Rectal smooth muscle tissue (tissue), 1 donor: ENCODE data around the gene PTPRA.
"Not testable (repeated sequence)": the region's sequence is repeated elsewhere in the genome, so short reads cannot be mapped to it uniquely, and the experiment has no call there.

Source experiments
- H3K27ac ChIP-seq: one replicate; pipeline ENCODE4 v1.7.0; 2013; ENCODE audit warnings: low read depth, low read length, inconsistent platforms
- H3K27me3 ChIP-seq: one replicate; pipeline ENCODE4 v1.7.0; 2013; ENCODE audit warnings: low read length; ENCODE audit not compliant: control insufficient read depth, insufficient read depth
- H3K36me3 ChIP-seq: one replicate; pipeline ENCODE4 v1.7.0; 2013; ENCODE audit warnings: low read length; ENCODE audit not compliant: control insufficient read depth, insufficient read depth
- H3K4me1 ChIP-seq: one replicate; pipeline ENCODE4 v1.7.0; 2013; ENCODE audit warnings: low read length; ENCODE audit not compliant: control insufficient read depth, insufficient read depth
- H3K4me3 ChIP-seq: one replicate; pipeline ENCODE4 v1.7.0; 2013; ENCODE audit warnings: low read length
- H3K9ac ChIP-seq: one replicate; pipeline ENCODE4 v1.7.0; 2013; ENCODE audit warnings: low read length

Gene PTPRA

GRCh38 chr20:3071266-3071609 is 198.0 kb downstream of the PTPRA start:
- no peaks in the 10 kb centered on the region for H3K4me1 ChIP-seq
- no peak overlapping the region for H3K9ac ChIP-seq
- peak overlapping the region; percentile 49 for H3K4me3 ChIP-seq
- H3K36me3 ChIP-seq: no peaks in the 10 kb centered on the region
- H3K27me3 ChIP-seq: peaks cover 14% of the 10 kb centered on the region
- H3K27ac ChIP-seq: no peak overlapping the region

GRCh38 chr20:3071610-3072529 is 198.6 kb downstream of the PTPRA start, which contains the start of gene OXT:
OXT (plus strand) TSS chr20:3071620; CDS start chr20:3071656, 36 bp downstream.
- Histone ChIP-seq H3K27ac (no peak within 1 kb of the TSS), H3K4me3 (peak within 1 kb of the TSS; percentile 49), H3K9ac (no peak within 1 kb of the TSS)

GRCh38 chr20:3072530-3073250 is 199.4 kb downstream of the PTPRA start:
- H3K36me3 ChIP-seq: no peaks in the 10 kb centered on the region
- no peaks in the 10 kb centered on the region for H3K4me1 ChIP-seq
- peaks cover 14% of the 10 kb centered on the region for H3K27me3 ChIP-seq
- H3K4me3 ChIP-seq: peak overlapping the region; percentile 49
- H3K27ac ChIP-seq: no peak overlapping the region
- H3K9ac ChIP-seq: no peak overlapping the region

More at GRCh38 chr20:3071610-3072529, 198.6 kb downstream of the PTPRA start, which contains the start of gene OXT:
- no peaks in the 10 kb centered on the region for H3K36me3 ChIP-seq
- no peaks in the 10 kb centered on the region for H3K4me1 ChIP-seq
- H3K27me3 ChIP-seq: peaks cover 14% of the 10 kb centered on the region

GRCh38 chr20:3073251-3073643 is 200.0 kb downstream of the PTPRA start:
- H3K27me3 ChIP-seq: peaks cover 14% of the 10 kb centered on the region
- H3K27ac ChIP-seq, H3K36me3 ChIP-seq, H3K4me1 ChIP-seq, H3K4me3 ChIP-seq, H3K9ac ChIP-seq: not testable (repeated sequence)

GRCh38 chr20:3074812-3075211 is 201.5 kb downstream of the PTPRA start:
- Histone ChIP-seq H3K27me3 (peaks cover 14% of the 10 kb centered on the region), H3K27ac (no peak overlapping the region), H3K4me3 (no peak overlapping the region), H3K36me3 (no peaks in the 10 kb centered on the region), H3K9ac (no peak overlapping the region), H3K4me1 (no peaks in the 10 kb centered on the region)

- H3K9ac ChIP-seq, H3K4me1 ChIP-seq, H3K4me3 ChIP-seq, H3K36me3 ChIP-seq, H3K27ac ChIP-seq: not testable (repeated sequence)
- H3K27me3 ChIP-seq: peaks cover 14% of the 10 kb centered on the region
Measured at GRCh38 chr20:3075315-3075714, 202.0 kb downstream of the PTPRA start.

- Histone ChIP-seq H3K9ac (no peak overlapping the region), H3K4me1 (no peaks in the 10 kb centered on the region), H3K27ac (no peak overlapping the region), H3K4me3 (no peak overlapping the region), H3K27me3 (peaks cover 18% of the 10 kb centered on the region), H3K36me3 (no peaks in the 10 kb centered on the region)
Measured at GRCh38 chr20:3077618-3078134, 204.4 kb downstream of the PTPRA start.

- Histone ChIP-seq H3K4me1 (no peaks in the 10 kb centered on the region), H3K4me3 (no peak overlapping the region), H3K27ac (no peak overlapping the region), H3K27me3 (peaks cover 25% of the 10 kb centered on the region), H3K36me3 (no peaks in the 10 kb centered on the region), H3K9ac (no peak overlapping the region)
Measured at GRCh38 chr20:3080939-3081388, 207.7 kb downstream of the PTPRA start.

- Histone ChIP-seq H3K4me1 (no peaks in the 10 kb centered on the region), H3K27ac (no peak overlapping the region), H3K36me3 (no peaks in the 10 kb centered on the region), H3K9ac (no peak overlapping the region), H3K27me3 (peaks cover 25% of the 10 kb centered on the region), H3K4me3 (no peak overlapping the region)
Measured at GRCh38 chr20:3081641-3082040, 208.4 kb downstream of the PTPRA start.

- Histone ChIP-seq H3K9ac (no peak overlapping the region), H3K27ac (no peak overlapping the region), H3K4me3 (no peak overlapping the region), H3K4me1 (no peaks in the 10 kb centered on the region), H3K27me3 (peaks cover 25% of the 10 kb centered on the region), H3K36me3 (no peaks in the 10 kb centered on the region)
Measured at GRCh38 chr20:3082306-3082951, 209.1 kb downstream of the PTPRA start.

- no peak overlapping the region for H3K9ac ChIP-seq
Measured at GRCh38 chr20:3082955-3083952, 210.0 kb downstream of the PTPRA start.

More at GRCh38 chr20:3082955-3083952, 210.0 kb downstream of the PTPRA start:
- H3K4me1 ChIP-seq: no peaks in the 10 kb centered on the region
- peaks cover 25% of the 10 kb centered on the region for H3K27me3 ChIP-seq
- no peak overlapping the region for H3K27ac ChIP-seq
- H3K4me3 ChIP-seq: peak overlapping the region; percentile 27
- H3K36me3 ChIP-seq: no peaks in the 10 kb centered on the region
